ENCODE measurements around the gene TBC1D22B. TPM values are rescaled to one million over a fixed set of nuclear protein-coding genes. Genes with fewer than 3 reads are reported as not detected.

TBC1D22B gene
- total RNA-seq, 1 experiment from 2014 or later, result 12.9 TPM

DNA sequence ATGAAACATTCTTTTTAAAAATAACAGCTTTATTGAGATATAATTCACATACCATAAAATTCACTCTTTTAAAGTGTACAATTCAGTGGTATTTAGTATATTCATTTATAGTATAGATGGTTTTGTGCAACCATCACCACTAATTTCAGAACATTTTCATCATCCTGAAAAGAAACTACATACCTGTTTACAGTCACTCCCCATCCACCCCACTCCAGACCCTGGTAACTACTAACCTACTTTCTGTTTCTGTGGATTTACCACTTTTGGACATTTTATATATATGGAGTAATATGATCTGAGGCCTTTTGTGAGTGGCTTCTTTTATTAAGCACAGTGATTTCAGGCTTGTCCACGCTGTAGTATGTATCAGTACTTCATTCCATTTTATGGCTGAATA lies 2.9 kb downstream of the TBC1D22B start:
- Histone ChIP-seq H3K4ac (ENCODE audit: low read depth, low read length) (no peak overlapping the region), H4K20me1 (ENCODE audit: control insufficient read depth, insufficient read depth, insufficient read length) (no peaks in the 10 kb centered on the region), H4K91ac (ENCODE audit: insufficient read length, low read depth, low read length) (no peak overlapping the region), H3K56ac (ENCODE audit: insufficient read length, low read depth, low read length) (no peak overlapping the region), H3K14ac (ENCODE audit: insufficient read depth, low read length) (no peak overlapping the region), H3K4me2 (ENCODE audit: insufficient read depth, insufficient read length, low read length) (no peak overlapping the region), H4K5ac (ENCODE audit: insufficient read length, low read depth, low read length) (no peak overlapping the region), H2BK5ac (ENCODE audit: insufficient read length, low read length) (no peak overlapping the region), H3K79me1 (ENCODE audit: insufficient read depth, low read depth, low read length, poor library complexity, severe bottlenecking) (no peaks in the 10 kb centered on the region), H3K4me1 (ENCODE audit: insufficient read depth, low read length) (no peaks in the 10 kb centered on the region), H2BK120ac (ENCODE audit: low read depth, low read length, poor library complexity, severe bottlenecking) (no peak overlapping the region), H3K18ac (ENCODE audit: insufficient read length, low read depth, low read length) (no peak overlapping the region), H3K23me2 (ENCODE audit: insufficient read length, low read depth, low read length, poor library complexity, severe bottlenecking) (peaks cover 4% of the 10 kb centered on the region), H3T11ph (ENCODE audit: low read length) (no peak overlapping the region), H2BK20ac (ENCODE audit: low read depth, low read length, poor library complexity, severe bottlenecking) (no peak overlapping the region), H3K79me2 (ENCODE audit: insufficient read depth, low read length) (peaks cover 11% of the 10 kb centered on the region; the same call in 1 of the 2 replicates), H2BK15ac (ENCODE audit: low read depth, low read length) (no peak overlapping the region), H2AFZ (ENCODE audit: low read length) (no peak overlapping the region), H3K23ac (ENCODE audit: insufficient read length, low read depth, low read length) (no peak overlapping the region), H2BK12ac (ENCODE audit: insufficient read length, low read depth, low read length) (no peak overlapping the region), H3K9me3 (ENCODE audit: control insufficient read depth, low read depth, low read length) (no peaks in the 10 kb centered on the region), H2AK5ac (ENCODE audit: insufficient read length, low read length) (no peak overlapping the region), H4K8ac (replicated peaks; ENCODE audit: insufficient read length, low read depth, low read length) (no peak overlapping the region), H3K9ac (ENCODE audit: extremely low read depth, insufficient read length, low read length) (no peak overlapping the region), H3K27me3 (ENCODE audit: insufficient read depth, low read length) (no peaks in the 10 kb centered on the region), H3K27ac (ENCODE audit: insufficient read length, low read depth, low read length) (no peak overlapping the region)
- peaks cover 11% of the 10 kb centered on the region for H3K27me3 Mint-ChIP-seq (ENCODE audit: low read depth)
- H3K4me1 Mint-ChIP-seq, result peaks cover 41 to 46% of the 10 kb centered on the region in 2 experiments
- no peak overlapping the region for H3K4me3 Mint-ChIP-seq
- H3K9me3 Mint-ChIP-seq, result no peaks in the 10 kb centered on the region
- H3K36me3 Mint-ChIP-seq (ENCODE audit: insufficient read depth in 1 of 3, low read depth in 3 of 3), result peaks cover 0 to 3% (median 2%) of the 10 kb centered on the region in 3 experiments; a peak in 3 of 7 replicates
- no peak for DNase-seq
- no CpG with 5 or more reads among the region's 1 CpG for WGBS (ENCODE audit: extremely low coverage, insufficient read length, low lambda C conversion rate)
- H3K27ac Mint-ChIP-seq, result no peak overlapping the region
- TF ChIP-seq, protein P1, sequence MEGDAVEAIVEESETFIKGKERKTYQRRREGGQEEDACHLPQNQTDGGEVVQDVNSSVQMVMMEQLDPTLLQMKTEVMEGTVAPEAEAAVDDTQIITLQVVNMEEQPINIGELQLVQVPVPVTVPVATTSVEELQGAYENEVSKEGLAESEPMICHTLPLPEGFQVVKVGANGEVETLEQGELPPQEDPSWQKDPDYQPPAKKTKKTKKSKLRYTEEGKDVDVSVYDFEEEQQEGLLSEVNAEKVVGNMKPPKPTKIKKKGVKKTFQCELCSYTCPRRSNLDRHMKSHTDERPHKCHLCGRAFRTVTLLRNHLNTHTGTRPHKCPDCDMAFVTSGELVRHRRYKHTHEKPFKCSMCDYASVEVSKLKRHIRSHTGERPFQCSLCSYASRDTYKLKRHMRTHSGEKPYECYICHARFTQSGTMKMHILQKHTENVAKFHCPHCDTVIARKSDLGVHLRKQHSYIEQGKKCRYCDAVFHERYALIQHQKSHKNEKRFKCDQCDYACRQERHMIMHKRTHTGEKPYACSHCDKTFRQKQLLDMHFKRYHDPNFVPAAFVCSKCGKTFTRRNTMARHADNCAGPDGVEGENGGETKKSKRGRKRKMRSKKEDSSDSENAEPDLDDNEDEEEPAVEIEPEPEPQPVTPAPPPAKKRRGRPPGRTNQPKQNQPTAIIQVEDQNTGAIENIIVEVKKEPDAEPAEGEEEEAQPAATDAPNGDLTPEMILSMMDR (conservative IDR thresholded peaks at IDR 0.05), result no peak
